Activated CD4-positive, alpha-beta T cell treated with anti-CD3 and anti-CD28 coated beads for 24 hours (primary cell): ENCODE measurements around the gene MAGEA4.

ENCODE experiments used
- DNase-seq, 2 donors: peaks; one replicate each; pipeline ENCODE4 v3.0.0-alpha.2; 2020; ENCODE audit warnings: low read depth in 2 of 2

The MAGEA4 gene

DNA sequence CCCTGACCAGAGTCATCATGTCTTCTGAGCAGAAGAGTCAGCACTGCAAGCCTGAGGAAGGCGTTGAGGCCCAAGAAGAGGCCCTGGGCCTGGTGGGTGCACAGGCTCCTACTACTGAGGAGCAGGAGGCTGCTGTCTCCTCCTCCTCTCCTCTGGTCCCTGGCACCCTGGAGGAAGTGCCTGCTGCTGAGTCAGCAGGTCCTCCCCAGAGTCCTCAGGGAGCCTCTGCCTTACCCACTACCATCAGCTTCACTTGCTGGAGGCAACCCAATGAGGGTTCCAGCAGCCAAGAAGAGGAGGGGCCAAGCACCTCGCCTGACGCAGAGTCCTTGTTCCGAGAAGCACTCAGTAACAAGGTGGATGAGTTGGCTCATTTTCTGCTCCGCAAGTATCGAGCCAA, 11.0 kb downstream of the MAGEA4 start:
- no peak for DNase-seq

- no peak for DNase-seq
Observed at GRCh38 chrX:151929126-151929525, 16.4 kb downstream of the MAGEA4 start.

DNA sequence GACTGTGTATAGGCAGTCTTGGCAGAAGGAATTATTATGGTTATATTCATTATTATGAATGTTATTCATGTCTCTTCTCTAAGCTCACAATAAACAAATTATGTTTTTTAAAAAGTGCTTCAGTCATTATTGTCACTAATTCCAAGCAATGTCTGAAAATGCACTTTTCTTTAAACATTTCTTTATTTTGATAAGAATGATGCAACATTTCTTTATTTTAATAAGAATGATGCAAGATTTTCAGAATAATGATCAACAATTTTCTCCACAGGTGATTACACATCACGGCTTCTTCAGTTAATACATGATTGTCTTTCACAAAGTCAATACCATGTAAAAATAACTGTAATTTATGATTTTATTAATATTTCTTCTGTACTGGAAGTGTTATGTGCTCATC, 22.7 kb downstream of the MAGEA4 start:
- DNase-seq, result no peak

GRCh38 chrX:151938172-151938571, 25.5 kb downstream of the MAGEA4 start:
- no peak for DNase-seq

- no peak for DNase-seq
Observed at GRCh38 chrX:151954730-151955129, 42.0 kb downstream of the MAGEA4 start.

DNA sequence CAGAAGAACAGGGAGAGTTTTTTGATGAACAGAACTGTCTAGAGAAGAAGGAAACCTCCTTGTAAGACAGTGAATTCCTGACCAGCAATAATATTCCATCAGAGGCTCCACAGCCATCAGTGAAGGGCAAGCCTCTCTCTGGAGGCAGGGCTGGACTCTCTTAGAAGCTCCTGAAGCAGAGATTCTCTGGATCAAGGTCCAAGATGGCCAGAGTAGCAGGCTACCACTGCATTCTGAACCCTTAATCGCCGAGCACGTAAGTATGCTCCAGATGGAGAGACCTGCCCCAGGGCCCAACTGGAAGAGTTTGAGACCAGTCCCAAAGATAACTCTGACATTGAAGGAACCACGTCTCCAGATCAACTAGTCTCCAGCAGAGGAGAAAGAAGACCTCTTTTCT, 45.4 kb downstream of the MAGEA4 start:
- no peak for DNase-seq

- DNase-seq, result no peak
Observed at GRCh38 chrX:151962034-151962433, 49.3 kb downstream of the MAGEA4 start.

DNA sequence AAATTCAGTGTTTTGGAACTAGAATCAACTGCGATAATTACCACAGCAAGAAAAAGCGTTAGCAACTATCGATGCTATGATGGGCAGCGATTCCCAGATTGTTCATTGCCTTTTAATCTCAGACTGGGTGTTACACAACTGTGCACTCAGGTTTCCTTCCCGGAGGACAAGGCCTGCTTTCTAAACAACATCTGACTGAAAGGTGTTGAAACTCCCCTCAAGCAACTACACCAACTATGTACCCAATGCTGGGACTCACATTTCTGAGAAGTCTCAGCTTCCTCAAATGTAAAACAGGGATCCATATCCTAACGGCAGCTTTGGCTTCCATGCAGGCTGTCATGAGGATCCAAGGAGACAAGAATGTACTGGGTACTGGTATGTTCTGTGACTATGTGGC, 53.5 kb downstream of the MAGEA4 start:
- DNase-seq, result no peak

DNA sequence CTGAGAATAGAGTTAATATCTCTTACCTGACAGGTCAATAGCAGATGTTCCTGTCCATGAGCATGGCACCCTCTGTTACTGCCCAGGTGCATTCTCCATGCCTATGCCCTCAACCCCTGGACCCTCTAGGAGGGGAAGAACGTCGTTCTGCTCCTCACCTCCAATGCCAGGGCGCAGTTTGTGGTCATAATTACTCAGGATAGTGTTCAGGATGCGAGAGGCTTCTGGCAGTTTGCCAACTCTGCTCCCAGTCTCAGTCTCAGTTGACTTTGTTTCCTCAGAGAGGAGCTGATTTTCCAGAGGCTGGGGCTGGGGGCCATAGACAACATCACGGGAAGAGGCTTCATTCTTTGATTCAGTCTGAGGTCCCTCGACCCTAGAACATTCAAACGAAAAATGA, 57.3 kb downstream of the MAGEA4 start:
- no peak for DNase-seq

DNA sequence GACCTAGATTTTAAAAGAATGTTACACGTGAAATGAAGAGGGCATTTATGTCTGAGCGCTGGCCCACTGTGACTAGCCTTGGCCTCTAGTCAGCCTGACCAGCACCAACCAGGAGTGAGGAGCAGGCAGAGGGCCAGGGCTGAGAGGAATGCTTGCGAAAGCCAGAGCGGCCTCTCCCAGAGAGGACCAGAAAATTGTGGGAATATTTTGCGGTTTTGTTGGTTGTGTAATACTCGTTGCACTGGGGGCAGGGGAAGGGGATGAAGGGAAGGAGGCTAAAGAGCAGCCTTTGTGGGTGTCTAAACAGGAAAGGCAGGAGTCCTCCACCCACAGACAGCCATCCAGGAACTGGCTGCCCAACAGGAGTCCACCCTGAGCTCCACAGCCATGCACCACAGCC, 58.0 kb downstream of the MAGEA4 start:
- DNase-seq, result no peak

- no peak for DNase-seq
Observed at GRCh38 chrX:151973060-151973661, 60.5 kb downstream of the MAGEA4 start.

DNA sequence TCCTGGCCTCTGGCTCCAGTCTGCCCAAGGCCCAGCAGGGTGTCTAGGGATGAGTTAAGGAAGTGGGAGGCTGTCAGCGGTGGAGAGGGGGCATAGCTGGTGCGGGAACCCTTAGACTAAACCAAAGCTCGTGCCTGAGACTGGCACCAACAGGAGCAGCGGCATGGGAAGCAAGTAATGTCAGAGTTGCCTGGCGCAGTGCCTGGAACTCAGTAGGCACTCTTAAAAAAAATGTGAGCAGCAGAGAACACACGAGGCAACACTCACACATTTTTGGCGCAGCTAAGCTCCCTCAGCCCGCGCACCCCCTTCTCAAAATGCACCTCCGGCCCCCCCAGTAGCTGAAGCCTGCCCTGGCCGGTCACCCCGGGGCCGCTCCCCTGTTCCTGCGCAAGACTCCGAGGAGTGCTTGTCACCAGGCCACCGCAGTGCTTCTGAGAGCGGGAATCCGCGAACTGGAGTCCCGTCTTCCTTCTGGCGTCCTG, 61.2 kb downstream of the MAGEA4 start:
- DNase-seq, result no peak
